Measurements from ENCODE around the gene ZFP30. TPM values are rescaled to one million over a fixed set of nuclear protein-coding genes. Genes with fewer than 3 reads are reported as not detected.

The ZFP30 gene
- total and polyA plus RNA-seq, 9 donors, result 5.9 to 23.0 (median 15.5) TPM

- intact Hi-C loops (cut with DNase I), result no loop called here
- WGBS, 3 donors, result 0% methylated on average over 18 to 20 of the region's 20 CpGs
Observed at GRCh38 chr19:37594982-37595382, 60.3 kb downstream of the ZFP30 start.

DNA sequence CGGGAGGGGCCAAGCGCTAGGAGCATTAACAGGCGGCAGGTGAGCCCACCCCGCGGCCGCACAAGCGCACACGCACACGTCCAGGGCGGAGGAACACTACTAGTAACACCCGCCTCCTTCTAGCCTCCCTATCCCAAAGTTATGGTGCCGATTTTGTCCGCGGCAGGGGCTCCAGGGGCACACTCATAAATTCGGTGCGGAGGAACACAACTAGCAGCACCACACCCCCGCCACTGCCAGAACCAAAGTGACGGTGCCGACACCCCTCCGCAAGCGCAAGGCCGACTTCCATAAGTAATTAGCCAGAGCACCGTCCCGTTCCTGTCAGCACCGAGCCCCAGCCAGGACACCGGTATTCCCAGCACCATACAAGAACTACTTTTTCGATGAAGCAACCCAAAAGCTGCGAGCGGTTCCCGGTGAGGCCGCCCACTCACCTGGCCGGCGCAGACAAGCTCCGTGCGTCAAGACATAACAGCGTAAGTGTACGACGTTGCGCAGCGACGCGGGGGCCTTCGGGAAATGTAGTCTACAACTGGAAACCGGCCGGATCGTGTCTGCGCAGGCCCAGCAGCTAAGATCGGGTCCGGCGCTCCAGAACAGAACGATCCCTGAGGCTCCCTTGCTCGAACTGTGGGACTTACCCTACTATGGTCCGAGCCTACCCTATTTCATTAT lies 60.8 kb downstream of the ZFP30 start, which contains the start of the genes ZNF540 and ZNF571:
TSS of gene ZNF540 (plus strand) at position 573 of the 678 bp plus-strand sequence. CDS start 3,572 bp downstream, outside the sequence.
TSS of gene ZNF571 (minus strand) at position 489 of the 678 bp plus-strand sequence. CDS start 8,116 bp downstream, outside the sequence.
- intact Hi-C loops (cut with DNase I), result no loop called here
- TF ChIP-seq POLR2A (IDR thresholded peaks at IDR 0.05), result peak; percentile 63
- TF ChIP-seq EP300 (IDR thresholded peaks at IDR 0.05), result peak; percentile 59
- TF ChIP-seq CTCF (IDR thresholded peaks at IDR 0.05), result no peak
- Histone ChIP-seq H3K27ac (peak within 1 kb of the TSS; percentile 75 to 89), H3K4me1 (ENCODE audit: insufficient read depth) (peaks cover 3% of the 10 kb centered on the region), H3K9me3 (peaks cover 0 to 13% of the 10 kb centered on the region in 2 donors), H3K27me3 (no peaks in the 10 kb centered on the region), H3K4me3 (peak within 1 kb of the TSS; percentile 60), H3K36me3 (no peaks in the 10 kb centered on the region)
- peak; percentile 93 to 96 (median 95) for DNase-seq
- 0 to 1% (median 0%) methylated on average over 53 of the region's 53 CpGs for WGBS, 3 donors

More at GRCh38 chr19:37594982-37595382, 60.3 kb downstream of the ZFP30 start:
- DNase-seq, result peak; percentile 64 to 78 (median 76)
- H3K27me3 ChIP-seq, result no peaks in the 10 kb centered on the region
- H3K9me3 ChIP-seq, result peaks cover 0 to 11% of the 10 kb centered on the region in 2 donors
- TF ChIP-seq POLR2A (IDR thresholded peaks at IDR 0.05) (peak; percentile 2), CTCF (IDR thresholded peaks at IDR 0.05) (no peak), EP300 (IDR thresholded peaks at IDR 0.05) (no peak)
- peak overlapping the region; percentile 48 to 89 for H3K27ac ChIP-seq
- H3K36me3 ChIP-seq, result no peaks in the 10 kb centered on the region
- peak overlapping the region; percentile 60 for H3K4me3 ChIP-seq
- H3K4me1 ChIP-seq (ENCODE audit: insufficient read depth), result peaks cover 3% of the 10 kb centered on the region

DNA sequence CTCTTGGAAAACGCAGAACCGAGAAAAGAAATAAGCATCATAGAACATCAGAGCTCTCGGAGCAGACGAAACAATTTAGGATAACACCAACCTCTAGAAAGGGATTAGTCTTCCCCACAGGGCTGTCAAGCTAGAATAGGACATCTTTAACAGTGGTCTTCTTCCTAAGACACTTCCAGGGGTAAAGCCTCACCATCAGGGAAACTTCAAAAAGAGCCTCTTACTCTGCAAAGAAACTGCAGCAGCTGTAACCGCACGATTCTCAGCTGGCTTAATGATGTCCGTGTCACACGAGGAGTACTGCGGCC lies 61.3 kb downstream of the ZFP30 start:
- no peak for DNase-seq
- 2% methylated on average over 9 of the region's 9 CpGs for WGBS, 3 donors
- peak overlapping the region; percentile 75 to 89 for H3K27ac ChIP-seq
- H3K4me1 ChIP-seq (ENCODE audit: insufficient read depth), result peaks cover 3% of the 10 kb centered on the region
- peaks cover 0 to 14% of the 10 kb centered on the region in 2 donors for H3K9me3 ChIP-seq
- TF ChIP-seq EP300 (IDR thresholded peaks at IDR 0.05), result no peak
- TF ChIP-seq CTCF (IDR thresholded peaks at IDR 0.05), result no peak
- no peak for TF ChIP-seq POLR2A (IDR thresholded peaks at IDR 0.05)
- H3K36me3 ChIP-seq, result no peaks in the 10 kb centered on the region
- intact Hi-C loops (cut with DNase I), result no loop called here
- H3K4me3 ChIP-seq, result peak overlapping the region; percentile 60
- H3K27me3 ChIP-seq, result no peaks in the 10 kb centered on the region

DNA sequence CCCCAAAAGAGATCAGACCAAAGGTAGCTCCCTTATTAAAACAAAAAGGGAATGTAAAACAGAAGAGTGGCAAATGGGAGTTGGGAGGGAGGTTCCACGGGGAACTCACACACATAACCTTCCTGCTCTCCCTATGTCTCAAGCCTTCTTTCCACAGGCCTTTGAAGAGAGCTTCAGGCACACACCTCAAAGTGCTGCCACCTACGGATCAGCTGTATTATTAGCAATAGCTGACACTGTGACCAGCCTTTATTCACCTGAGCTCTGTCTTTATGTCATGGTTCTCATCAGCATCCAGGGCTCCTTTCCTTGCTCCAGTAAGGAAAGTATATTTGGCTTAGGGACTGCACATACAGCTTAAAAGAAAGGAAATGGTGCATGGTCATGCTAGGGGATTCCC lies 71.9 kb downstream of the ZFP30 start:
- no peaks in the 10 kb centered on the region for H3K36me3 ChIP-seq

More for the DNA sequence above, 71.9 kb downstream of the ZFP30 start:
- WGBS, 3 donors, result 61 to 70% (median 68%) methylated on average over 2 of the region's 2 CpGs
- H3K4me3 ChIP-seq, result no peak overlapping the region
- no peak for DNase-seq
- no peak for TF ChIP-seq CTCF (IDR thresholded peaks at IDR 0.05)
- no peak for TF ChIP-seq EP300 (IDR thresholded peaks at IDR 0.05)
- no peak for TF ChIP-seq POLR2A (IDR thresholded peaks at IDR 0.05)
- H3K27me3 ChIP-seq, result no peaks in the 10 kb centered on the region
- no peaks in the 10 kb centered on the region for H3K4me1 ChIP-seq (ENCODE audit: insufficient read depth)
- peaks cover 10 to 77% of the 10 kb centered on the region in 2 donors for H3K9me3 ChIP-seq
- intact Hi-C loops (cut with DNase I), result loop anchor here in 1 of 4 donors (5.0 kb wide), 1 partner anchor 64 kb away; no protein-coding TSS in a partner anchor
- no peak overlapping the region for H3K27ac ChIP-seq
